Loucy (cell line): ENCODE results near the gene ZNF181.

Experiments
- H2AFZ ChIP-seq: fragments of 200-600 bp; sonication (generic); 2 replicates; pipeline ENCODE4 v1.6.0; 2016; ENCODE audit warnings: antibody characterized with exemption, mild to moderate bottlenecking, low read length, moderate library complexity
- H3F3A ChIP-seq: fragments of 200-600 bp; 2 replicates; pipeline ENCODE4 v1.6.0; 2016; ENCODE audit warnings: antibody characterized with exemption, low read depth, mild to moderate bottlenecking
- H3K27me3 ChIP-seq: fragments of 200-600 bp; sonication (generic); 2 replicates; pipeline ENCODE4 v1.6.1; 2014; ENCODE audit warnings: low read length, mild to moderate bottlenecking; ENCODE audit not compliant: insufficient read depth, poor library complexity, severe bottlenecking
- H3K36me3 ChIP-seq: fragments of 200-600 bp; sonication (generic); 2 replicates; pipeline ENCODE4 v1.6.1; 2016; ENCODE audit warnings: low read length; ENCODE audit not compliant: insufficient read depth
- H3K4me1 ChIP-seq: fragments of 200-600 bp; sonication (generic); 2 replicates; pipeline ENCODE4 v1.5.1; 2014; ENCODE audit warnings: low read length, mild to moderate bottlenecking; ENCODE audit not compliant: insufficient read depth, poor library complexity, severe bottlenecking
- H3K4me2 ChIP-seq: fragments of 200-600 bp; sonication (generic); 2 replicates; pipeline ENCODE4 v1.6.0; 2014; ENCODE audit warnings: antibody characterized with exemption, low read length, low read depth, mild to moderate bottlenecking; ENCODE audit not compliant: poor library complexity, severe bottlenecking
- H3K4me3 ChIP-seq: fragments of 200-600 bp; sonication (generic); 2 replicates; pipeline ENCODE4 v1.5.1; 2014; ENCODE audit warnings: low read length, mild to moderate bottlenecking, mixed read lengths; ENCODE audit not compliant: poor library complexity, severe bottlenecking
- H3K79me2 ChIP-seq: fragments of 200-600 bp; sonication (generic); 2 replicates; pipeline ENCODE4 v1.6.1; 2014; ENCODE audit warnings: low read length; ENCODE audit not compliant: insufficient read depth
- H3K9ac ChIP-seq: fragments of 200-600 bp; sonication (generic); 2 replicates; pipeline ENCODE4 v1.6.0; 2014; ENCODE audit warnings: mild to moderate bottlenecking, low read depth, low read length, moderate library complexity; ENCODE audit not compliant: poor library complexity, severe bottlenecking
- H3K9me2 ChIP-seq: fragments of 200-600 bp; sonication (generic); replicated peaks from 2 replicates; pipeline ENCODE4 v1.6.1; 2016; ENCODE audit warnings: low read depth, low read length, mixed read lengths
- H3K9me3 ChIP-seq: fragments of 200-600 bp; sonication (generic); 2 replicates; pipeline ENCODE4 v1.6.1; 2014; ENCODE audit warnings: mild to moderate bottlenecking, antibody characterized with exemption, low read length, low read depth; ENCODE audit not compliant: insufficient read depth
- H4K20me1 ChIP-seq: fragments of 200-600 bp; sonication (generic); 2 replicates; pipeline ENCODE4 v1.6.0; 2014; ENCODE audit warnings: antibody characterized with exemption, low read length, mild to moderate bottlenecking; ENCODE audit not compliant: insufficient read depth, poor library complexity, severe bottlenecking
- CTCF ChIP-seq: fragments of 200-600 bp; sonication (generic); conservative IDR thresholded peaks from 2 replicates; pipeline ENCODE4 v1.5.1; 2014; ENCODE audit warnings: mild to moderate bottlenecking, antibody characterized with exemption, low read length
- EZH2phosphoT487 ChIP-seq: fragments of 200-600 bp; IDR thresholded peaks from 2 replicates; pipeline ENCODE4 v1.6.1; 2018; ENCODE audit warnings: antibody characterized with exemption, mild to moderate bottlenecking, moderate library complexity, borderline replicate concordance

Gene ZNF181

GRCh38 chr19:34722353-34722752 is 11.7 kb upstream of the ZNF181 start:
- H3K9me2 ChIP-seq: no peaks in the 10 kb centered on the region
- no peaks in the 10 kb centered on the region for H3K4me1 ChIP-seq
- no peak overlapping the region for H3K4me2 ChIP-seq
- TF ChIP-seq CTCF (no peak), EZH2phosphoT487 (no peak)
- no peaks in the 10 kb centered on the region for H3K79me2 ChIP-seq
- no peaks in the 10 kb centered on the region for H4K20me1 ChIP-seq
- H3F3A ChIP-seq: no peaks in the 10 kb centered on the region
- no peaks in the 10 kb centered on the region for H3K27me3 ChIP-seq
- no peaks in the 10 kb centered on the region for H3K9me3 ChIP-seq
- H3K4me3 ChIP-seq: no peak overlapping the region
- no peak overlapping the region for H3K9ac ChIP-seq
- H3K36me3 ChIP-seq: no peaks in the 10 kb centered on the region
- no peak overlapping the region for H2AFZ ChIP-seq

GRCh38 chr19:34725400-34725799 is 8.6 kb upstream of the ZNF181 start:
- H3K4me2 ChIP-seq: no peak overlapping the region
- no peak overlapping the region for H3K9ac ChIP-seq

GRCh38 chr19:34731019-34731829 is 2.8 kb upstream of the ZNF181 start:
- no peak overlapping the region for H3K4me3 ChIP-seq
- no peaks in the 10 kb centered on the region for H3K36me3 ChIP-seq
- no peak overlapping the region for H3K9ac ChIP-seq
- no peaks in the 10 kb centered on the region for H3K9me3 ChIP-seq
- no peak overlapping the region for H2AFZ ChIP-seq
- H3K27me3 ChIP-seq: no peaks in the 10 kb centered on the region
- H3K79me2 ChIP-seq: peaks cover 8% of the 10 kb centered on the region; the same call in 1 of the 2 replicates
- no peaks in the 10 kb centered on the region for H3F3A ChIP-seq
- TF ChIP-seq EZH2phosphoT487 (no peak), CTCF (no peak)
- peaks cover 9% of the 10 kb centered on the region for H3K4me1 ChIP-seq
- no peaks in the 10 kb centered on the region for H3K9me2 ChIP-seq
- H4K20me1 ChIP-seq: no peaks in the 10 kb centered on the region
- H3K4me2 ChIP-seq: no peak overlapping the region

More at GRCh38 chr19:34725400-34725799, 8.6 kb upstream of the ZNF181 start:
- TF ChIP-seq EZH2phosphoT487 (no peak), CTCF (no peak)
- no peak overlapping the region for H2AFZ ChIP-seq
- no peak overlapping the region for H3K4me3 ChIP-seq
- no peaks in the 10 kb centered on the region for H4K20me1 ChIP-seq
- H3K9me3 ChIP-seq: no peaks in the 10 kb centered on the region
- no peaks in the 10 kb centered on the region for H3K9me2 ChIP-seq
- no peaks in the 10 kb centered on the region for H3K79me2 ChIP-seq
- H3K4me1 ChIP-seq: no peaks in the 10 kb centered on the region
- H3F3A ChIP-seq: no peaks in the 10 kb centered on the region
- H3K27me3 ChIP-seq: no peaks in the 10 kb centered on the region
- H3K36me3 ChIP-seq: no peaks in the 10 kb centered on the region
